Testis (tissue), 3 donors: ENCODE data around the gene VWF. TPM values are rescaled to one million over a fixed set of nuclear protein-coding genes. Genes with fewer than 3 reads are reported as not detected.
"Not testable (repeated sequence)": the region's sequence is repeated elsewhere in the genome, so short reads cannot be mapped to it uniquely, and the experiment has no call there.

Source experiments
- DNase-seq: peaks from one replicate; pipeline ENCODE4 v3.0.0-alpha.2; 2019
- H3K27ac ChIP-seq, 2 donors: fragments of 200-600 bp; sonication (generic); one replicate each; pipeline ENCODE4 v1.5.1; 2019
- H3K27me3 ChIP-seq: fragments of 200-600 bp; sonication (generic); one replicate; pipeline ENCODE4 v1.5.1; 2019
- H3K36me3 ChIP-seq: fragments of 200-600 bp; sonication (generic); one replicate; pipeline ENCODE4 v1.5.1; 2017; ENCODE audit warnings: low read depth; ENCODE audit errors: missing control alignments
- H3K4me1 ChIP-seq: fragments of 200-600 bp; sonication (generic); one replicate; pipeline ENCODE4 v1.5.1; 2019
- H3K4me3 ChIP-seq, 2 donors: fragments of 200-600 bp; sonication (generic); one replicate each; pipeline ENCODE4 v1.5.1; 2017 to 2019
- H3K9me3 ChIP-seq: fragments of 200-600 bp; sonication (generic); one replicate; pipeline ENCODE4 v1.5.1; 2017
- POLR2A ChIP-seq: fragments of 450-650 bp; IDR thresholded peaks from one replicate; pipeline ENCODE4 v1.6.1; 2017; ENCODE audit warnings: antibody characterized with exemption, mild to moderate bottlenecking, moderate library complexity
- WGBS, 2 donors: methylation state at CpG; one replicate each; pipeline ENCODE4 v1.1.5; 2018; 5-methylcytosine and 5-hydroxymethylcytosine counted together
- intact Hi-C: fragments of 100-400 bp; cut with DNase I; formaldehyde crosslinking; loops from one replicate; pipeline ENCODE4 v1.15.1; 2023; ENCODE audit warnings: low total_unique reads
- polyA plus RNA-seq: library from polyadenylated mRNA; stranded (reverse); fragments of 350-450 nt; fragmentation: Illumina TruSeq; extraction: RNeasy Lipid Tissue Mini Kit (QIAGEN cat#74804); gene quantifications from one replicate; pipeline ENCODE4 v1.2.3, GENCODE V29; 2014; ENCODE audit warnings: low read depth, low replicate concordance; ENCODE audit not compliant: insufficient read depth
- total RNA-seq, 2 donors: library from RNA; depleted of rRNA; stranded (reverse); fragments of >200 nt; gene quantifications; one replicate each; pipeline ENCODE4 v1.2.3, GENCODE V29; 2016
- TF ChIP-seq, protein P1 (sequence below), 3 experiments: fragments of 450-650 bp in 2 of 3; fragments of 200-600 bp in 1 of 3; sonication (generic) in 1 of 3; IDR thresholded peaks; one replicate each; pipeline ENCODE4 v1.5.1; 2016 to 2019; ENCODE audit warnings: antibody characterized with exemption in 3 of 3, mild to moderate bottlenecking in 2 of 3, moderate library complexity in 1 of 3

Gene VWF
- total and polyA plus RNA-seq, 3 donors from 2014 or later = 68.3 to 86.2 (median 83.7) TPM

DNA sequence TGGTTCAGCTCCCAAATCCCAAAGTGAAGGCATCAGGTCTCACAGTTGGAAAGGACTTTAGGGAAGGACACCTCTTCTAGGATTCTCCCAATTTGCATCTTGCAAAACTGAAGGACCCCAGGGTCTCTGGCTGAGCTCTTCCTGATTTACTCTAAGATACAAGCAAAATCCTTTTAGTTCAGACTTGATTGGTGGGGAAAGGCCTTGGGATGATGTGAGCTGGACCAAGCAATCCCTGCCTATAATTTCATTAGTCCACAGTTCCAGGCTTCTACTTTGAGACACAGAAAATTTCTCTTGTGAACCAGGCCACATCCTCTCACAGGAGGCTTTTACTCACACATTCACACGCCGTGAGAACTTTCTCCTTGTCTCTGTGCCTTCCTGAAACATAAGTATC, 23.6 kb upstream of the VWF start:
- no peaks in the 10 kb centered on the region for H3K9me3 ChIP-seq
- no peak for TF ChIP-seq POLR2A
- TF ChIP-seq, protein P1, sequence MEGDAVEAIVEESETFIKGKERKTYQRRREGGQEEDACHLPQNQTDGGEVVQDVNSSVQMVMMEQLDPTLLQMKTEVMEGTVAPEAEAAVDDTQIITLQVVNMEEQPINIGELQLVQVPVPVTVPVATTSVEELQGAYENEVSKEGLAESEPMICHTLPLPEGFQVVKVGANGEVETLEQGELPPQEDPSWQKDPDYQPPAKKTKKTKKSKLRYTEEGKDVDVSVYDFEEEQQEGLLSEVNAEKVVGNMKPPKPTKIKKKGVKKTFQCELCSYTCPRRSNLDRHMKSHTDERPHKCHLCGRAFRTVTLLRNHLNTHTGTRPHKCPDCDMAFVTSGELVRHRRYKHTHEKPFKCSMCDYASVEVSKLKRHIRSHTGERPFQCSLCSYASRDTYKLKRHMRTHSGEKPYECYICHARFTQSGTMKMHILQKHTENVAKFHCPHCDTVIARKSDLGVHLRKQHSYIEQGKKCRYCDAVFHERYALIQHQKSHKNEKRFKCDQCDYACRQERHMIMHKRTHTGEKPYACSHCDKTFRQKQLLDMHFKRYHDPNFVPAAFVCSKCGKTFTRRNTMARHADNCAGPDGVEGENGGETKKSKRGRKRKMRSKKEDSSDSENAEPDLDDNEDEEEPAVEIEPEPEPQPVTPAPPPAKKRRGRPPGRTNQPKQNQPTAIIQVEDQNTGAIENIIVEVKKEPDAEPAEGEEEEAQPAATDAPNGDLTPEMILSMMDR (IDR thresholded peaks at IDR 0.05) = no peak
- no peaks in the 10 kb centered on the region for H3K27me3 ChIP-seq
- H3K36me3 ChIP-seq = no peaks in the 10 kb centered on the region
- H3K27ac ChIP-seq = no peak overlapping the region
- 82 to 85% methylated on average over 2 of the region's 2 CpGs for WGBS, 2 donors
- no peaks in the 10 kb centered on the region for H3K4me1 ChIP-seq
- H3K4me3 ChIP-seq = no peak overlapping the region
- no peak for DNase-seq
- intact Hi-C loops = no loop called here

GRCh38 chr12:6146951-6147350, 22.5 kb upstream of the VWF start:
- no peak for DNase-seq
- TF ChIP-seq POLR2A = no peak
- TF ChIP-seq, protein P1 (IDR thresholded peaks at IDR 0.05) = no peak
- Histone ChIP-seq H3K4me3 (no peak overlapping the region), H3K27ac (no peak overlapping the region), H3K4me1 (no peaks in the 10 kb centered on the region), H3K36me3 (no peaks in the 10 kb centered on the region), H3K9me3 (no peaks in the 10 kb centered on the region), H3K27me3 (no peaks in the 10 kb centered on the region)
- intact Hi-C loops = no loop called here
- 91 to 95% methylated on average over 5 of the region's 5 CpGs for WGBS, 2 donors

- DNase-seq = no peak
- TF ChIP-seq, protein P1 (IDR thresholded peaks at IDR 0.05) = no peak
- no peak for TF ChIP-seq POLR2A
- intact Hi-C loops = no loop called here
- no peak overlapping the region for H3K27ac ChIP-seq
- WGBS, 2 donors = 85 to 92% methylated on average over 6 to 7 of the region's 7 CpGs
- no peaks in the 10 kb centered on the region for H3K27me3 ChIP-seq
- no peak overlapping the region for H3K4me3 ChIP-seq
- H3K36me3 ChIP-seq = no peaks in the 10 kb centered on the region
- H3K4me1 ChIP-seq = no peaks in the 10 kb centered on the region
- no peaks in the 10 kb centered on the region for H3K9me3 ChIP-seq
These were observed 22.0 kb upstream of the VWF start for GRCh38 chr12:6146509-6146908.

DNA sequence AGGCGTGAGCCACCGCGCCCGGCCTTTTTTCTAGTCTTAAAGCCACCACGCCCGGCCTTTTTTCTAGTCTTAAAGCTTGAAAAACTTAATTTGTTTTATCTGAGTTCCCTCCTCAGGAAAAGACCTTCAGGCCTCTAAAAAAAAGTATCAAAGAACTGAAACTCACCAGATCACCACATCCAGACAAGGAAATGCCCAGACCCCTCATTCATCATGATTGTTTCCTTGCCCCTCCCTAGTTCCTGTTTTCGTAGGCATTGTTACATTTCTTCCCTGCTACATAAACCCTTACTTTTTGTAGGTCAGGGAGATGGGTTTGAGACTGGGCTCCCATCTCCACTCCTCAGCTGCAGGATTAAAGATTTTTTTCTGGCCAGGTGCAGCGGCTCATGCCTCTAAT, 21.1 kb upstream of the VWF start:
- H3K27ac ChIP-seq = no peak overlapping the region
- H3K9me3 ChIP-seq = no peaks in the 10 kb centered on the region
- DNase-seq = no peak
- no peaks in the 10 kb centered on the region for H3K27me3 ChIP-seq
- H3K36me3 ChIP-seq = no peaks in the 10 kb centered on the region
- H3K4me1 ChIP-seq = no peaks in the 10 kb centered on the region
- H3K4me3 ChIP-seq = no peak overlapping the region
- WGBS, 2 donors = 49 to 64% methylated on average over 4 to 8 of the region's 8 CpGs
- intact Hi-C loops = no loop called here
- TF ChIP-seq, protein P1 (IDR thresholded peaks at IDR 0.05) = no peak
- TF ChIP-seq POLR2A = no peak

DNA sequence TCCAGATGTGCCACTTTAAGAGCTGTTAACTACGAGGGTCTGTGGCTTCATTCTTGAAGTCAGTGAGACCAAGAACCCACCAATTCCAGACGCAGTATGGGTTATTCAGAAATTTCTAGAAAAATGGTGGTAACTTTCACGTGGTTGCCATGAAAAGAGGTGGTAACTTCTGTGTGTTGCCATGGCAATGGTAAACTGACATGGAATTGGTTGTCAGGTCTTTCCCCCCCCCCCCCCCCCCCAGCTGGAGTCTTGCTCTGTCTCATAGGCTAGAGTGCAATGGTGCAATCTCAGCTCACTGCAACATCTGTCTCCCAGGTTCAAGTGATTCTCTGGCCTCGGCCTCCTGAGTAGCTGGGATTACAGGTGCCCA, 18.8 kb upstream of the VWF start:
- H3K27ac ChIP-seq = no peak overlapping the region
- TF ChIP-seq, protein P1 (IDR thresholded peaks at IDR 0.05) = no peak
- no peak for TF ChIP-seq POLR2A
- H3K4me3 ChIP-seq = no peak overlapping the region
- H3K9me3 ChIP-seq = no peaks in the 10 kb centered on the region
- 77 to 80% methylated on average over 4 of the region's 4 CpGs for WGBS, 2 donors
- intact Hi-C loops = no loop called here
- no peak for DNase-seq
- H3K27me3 ChIP-seq = no peaks in the 10 kb centered on the region
- no peaks in the 10 kb centered on the region for H3K4me1 ChIP-seq
- H3K36me3 ChIP-seq = no peaks in the 10 kb centered on the region

GRCh38 chr12:6142368-6143302, 18.2 kb upstream of the VWF start:
- WGBS, 2 donors = 55 to 77% methylated on average over 17 to 35 of the region's 35 CpGs
- H3K4me3 ChIP-seq, H3K9me3 ChIP-seq, intact Hi-C loops, H3K27me3 ChIP-seq, H3K27ac ChIP-seq, H3K4me1 ChIP-seq, H3K36me3 ChIP-seq: not testable (repeated sequence)
- peak; percentile 79 for DNase-seq

DNA sequence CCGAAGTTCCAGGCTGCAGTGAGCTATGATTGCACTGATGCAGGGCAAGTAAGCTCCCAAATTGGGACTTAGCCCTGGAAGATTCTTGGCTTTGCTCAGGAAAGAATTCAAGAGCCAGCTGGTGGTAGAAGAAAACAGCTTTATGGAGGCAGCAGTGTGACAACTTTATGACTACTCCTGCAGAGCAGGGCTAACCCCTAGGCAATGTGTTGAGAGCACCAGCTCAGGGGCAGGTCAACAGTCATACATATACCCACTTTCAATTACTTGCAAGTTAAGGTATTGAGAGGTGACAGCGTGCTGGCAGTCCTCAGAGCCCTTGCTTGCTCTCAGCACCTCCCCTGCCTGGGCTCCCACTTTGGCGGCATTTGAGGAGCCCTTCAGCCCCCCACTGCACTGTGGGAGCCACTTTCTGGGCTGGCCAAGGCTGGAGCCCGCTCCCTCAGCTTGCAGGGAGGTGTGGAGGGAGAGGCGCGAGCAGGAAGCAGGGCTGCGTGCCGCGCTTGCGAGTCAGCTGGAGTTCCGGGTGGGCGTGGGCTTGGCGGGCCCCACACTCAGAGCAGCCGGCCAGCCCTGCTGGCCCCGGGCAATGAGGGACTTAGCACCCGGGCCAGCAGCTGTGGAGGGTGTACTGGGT, 17.4 kb upstream of the VWF start:
- H3K4me3 ChIP-seq, intact Hi-C loops: not testable (repeated sequence)

More for the DNA sequence above, 17.4 kb upstream of the VWF start:
- not testable (repeated sequence) for H3K9me3 ChIP-seq, H3K36me3 ChIP-seq, H3K27ac ChIP-seq, DNase-seq, H3K4me1 ChIP-seq, H3K27me3 ChIP-seq
- 68 to 75% methylated on average over 3 to 16 of the region's 16 CpGs for WGBS, 2 donors
